DND-41 (cell line): ENCODE results near the gene APBB2.

Experiments used
- CTCF ChIP-seq: IDR thresholded peaks from 2 replicates; pipeline ENCODE4 v1.5.1; 2012; ENCODE audit warnings: borderline replicate concordance, low read length, moderate library complexity, mild to moderate bottlenecking; ENCODE audit not compliant: poor library complexity, severe bottlenecking; ENCODE audit errors: extremely low read depth
- EZH2 ChIP-seq: IDR thresholded peaks from 3 replicates; pipeline ENCODE4 v1.6.1; 2012; ENCODE audit warnings: borderline replicate concordance, low read depth, mild to moderate bottlenecking, moderate library complexity, low read length, inconsistent platforms; ENCODE audit not compliant: severe bottlenecking

DNA sequence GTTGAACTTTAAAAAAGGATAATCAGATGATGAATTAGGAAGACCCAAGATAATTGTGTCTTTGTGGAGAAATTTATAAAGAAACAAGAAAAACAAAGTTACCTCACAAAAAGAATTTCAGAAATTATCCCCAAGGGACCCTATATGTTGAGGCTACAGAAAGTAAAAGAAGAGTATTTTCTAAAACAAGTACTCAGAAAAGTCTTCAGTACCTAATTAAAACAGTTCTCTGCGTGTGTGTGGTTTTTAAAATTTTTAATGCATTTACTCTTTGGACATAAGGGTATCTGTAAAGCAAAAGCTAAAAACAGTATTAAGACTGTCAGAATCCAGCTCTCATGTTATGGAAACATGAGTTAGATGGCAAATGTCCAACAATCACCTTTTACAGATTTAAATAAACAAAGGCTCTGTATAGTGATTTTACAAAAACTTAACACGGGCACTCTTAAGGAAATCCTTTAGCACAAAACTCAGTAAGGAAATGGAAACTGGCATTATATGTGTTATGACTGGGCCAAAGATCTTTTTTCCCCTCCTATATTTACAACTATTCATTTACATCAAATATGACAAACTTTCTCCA is 277.1 kb downstream of the APBB2 start:
- TF ChIP-seq CTCF, result no peak
- no peak for TF ChIP-seq EZH2
